Liver (tissue), 2 donors: ENCODE results near the gene FRMD4A.

Experiments
- HNF4G ChIP-seq: IDR thresholded peaks from 2 replicates; pipeline ENCODE4 v1.6.1; 2016; ENCODE audit warnings: antibody characterized with exemption
- TF ChIP-seq, protein P1 (sequence below): IDR thresholded peaks from 2 replicates; pipeline ENCODE4 v1.6.1; 2016; ENCODE audit warnings: antibody characterized with exemption, mild to moderate bottlenecking
- donor health status: healthy.

DNA sequence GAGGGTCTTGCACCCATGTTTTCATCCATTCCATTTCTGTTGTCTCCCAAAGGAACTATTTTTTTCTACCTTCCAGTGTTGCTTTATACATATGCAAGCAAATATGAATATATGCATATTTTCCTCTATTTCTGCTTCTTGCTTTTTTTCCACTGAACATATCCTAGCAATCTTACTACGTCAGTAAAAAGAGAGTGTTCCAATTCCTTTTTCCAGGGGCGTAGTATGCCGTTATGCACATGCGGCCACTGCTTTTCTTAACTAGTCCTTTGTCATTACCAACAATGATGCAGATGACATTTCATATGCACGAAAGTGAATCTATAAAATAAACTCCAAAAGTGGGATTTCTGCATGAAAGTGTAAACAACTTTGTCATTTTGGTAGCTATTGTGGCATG, 40.2 kb upstream of the FRMD4A start:
- TF ChIP-seq HNF4G, result no peak
- TF ChIP-seq, protein P1, sequence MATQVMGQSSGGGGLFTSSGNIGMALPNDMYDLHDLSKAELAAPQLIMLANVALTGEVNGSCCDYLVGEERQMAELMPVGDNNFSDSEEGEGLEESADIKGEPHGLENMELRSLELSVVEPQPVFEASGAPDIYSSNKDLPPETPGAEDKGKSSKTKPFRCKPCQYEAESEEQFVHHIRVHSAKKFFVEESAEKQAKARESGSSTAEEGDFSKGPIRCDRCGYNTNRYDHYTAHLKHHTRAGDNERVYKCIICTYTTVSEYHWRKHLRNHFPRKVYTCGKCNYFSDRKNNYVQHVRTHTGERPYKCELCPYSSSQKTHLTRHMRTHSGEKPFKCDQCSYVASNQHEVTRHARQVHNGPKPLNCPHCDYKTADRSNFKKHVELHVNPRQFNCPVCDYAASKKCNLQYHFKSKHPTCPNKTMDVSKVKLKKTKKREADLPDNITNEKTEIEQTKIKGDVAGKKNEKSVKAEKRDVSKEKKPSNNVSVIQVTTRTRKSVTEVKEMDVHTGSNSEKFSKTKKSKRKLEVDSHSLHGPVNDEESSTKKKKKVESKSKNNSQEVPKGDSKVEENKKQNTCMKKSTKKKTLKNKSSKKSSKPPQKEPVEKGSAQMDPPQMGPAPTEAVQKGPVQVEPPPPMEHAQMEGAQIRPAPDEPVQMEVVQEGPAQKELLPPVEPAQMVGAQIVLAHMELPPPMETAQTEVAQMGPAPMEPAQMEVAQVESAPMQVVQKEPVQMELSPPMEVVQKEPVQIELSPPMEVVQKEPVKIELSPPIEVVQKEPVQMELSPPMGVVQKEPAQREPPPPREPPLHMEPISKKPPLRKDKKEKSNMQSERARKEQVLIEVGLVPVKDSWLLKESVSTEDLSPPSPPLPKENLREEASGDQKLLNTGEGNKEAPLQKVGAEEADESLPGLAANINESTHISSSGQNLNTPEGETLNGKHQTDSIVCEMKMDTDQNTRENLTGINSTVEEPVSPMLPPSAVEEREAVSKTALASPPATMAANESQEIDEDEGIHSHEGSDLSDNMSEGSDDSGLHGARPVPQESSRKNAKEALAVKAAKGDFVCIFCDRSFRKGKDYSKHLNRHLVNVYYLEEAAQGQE, result no peak
